NCI-H1436 treated with DMSO at 0.1 percent for 48 hours (cell line): ENCODE results near the gene BPIFB4.
"Not testable (repeated sequence)": the region's sequence is repeated elsewhere in the genome, so short reads cannot be mapped to it uniquely, and the experiment has no call there.

Experiments used
- DNase-seq: peaks from one replicate; lab custom pipeline; 2025; lab: John Stamatoyannopoulos, UW

The BPIFB4 gene

DNA sequence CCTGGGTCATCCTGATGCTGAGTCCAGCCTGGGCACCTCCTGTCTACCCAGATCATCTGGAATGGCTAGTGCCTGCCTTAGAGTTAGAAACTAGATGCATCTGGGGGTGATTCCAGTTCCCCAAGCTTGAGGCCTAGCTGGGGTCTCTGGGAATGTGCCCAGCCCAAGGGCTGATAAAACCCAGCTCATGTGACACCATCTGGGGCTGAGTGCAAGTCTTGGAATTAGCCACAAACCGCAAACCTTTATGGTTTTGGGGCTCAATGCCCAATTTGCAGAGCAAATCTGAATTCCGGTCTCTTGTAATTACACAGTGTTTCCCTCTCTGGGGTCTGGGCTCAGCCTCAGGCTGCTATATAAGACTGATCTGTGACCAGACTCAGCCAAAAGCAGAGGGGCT is at the start of gene BPIFB4:
Gene BPIFB4, plus strand, starts transcription at position 385 of the 400 bp plus-strand sequence. CDS start 1,884 bp downstream, outside the sequence.
- DNase-seq: no peak

DNA sequence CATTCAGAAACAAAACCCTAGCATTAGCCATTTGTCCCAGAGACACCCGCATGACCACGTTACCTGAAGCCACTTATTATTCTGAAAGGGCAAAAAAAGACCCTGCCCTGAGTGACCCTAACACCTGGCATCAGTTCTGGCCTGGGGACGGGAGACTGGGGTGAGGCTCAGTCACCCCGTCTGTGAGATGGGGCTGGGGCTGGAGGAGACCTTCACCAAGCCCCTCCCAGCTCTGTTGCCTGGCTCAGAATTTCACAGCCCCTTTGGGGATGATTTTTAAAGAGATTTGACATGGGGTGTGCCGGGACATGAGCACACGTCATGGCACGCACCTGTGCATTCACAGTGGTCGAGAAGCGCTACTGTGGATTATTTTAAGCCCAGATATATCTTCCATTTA is 49.4 kb upstream of the BPIFB4 start:
- no peak for DNase-seq

DNA sequence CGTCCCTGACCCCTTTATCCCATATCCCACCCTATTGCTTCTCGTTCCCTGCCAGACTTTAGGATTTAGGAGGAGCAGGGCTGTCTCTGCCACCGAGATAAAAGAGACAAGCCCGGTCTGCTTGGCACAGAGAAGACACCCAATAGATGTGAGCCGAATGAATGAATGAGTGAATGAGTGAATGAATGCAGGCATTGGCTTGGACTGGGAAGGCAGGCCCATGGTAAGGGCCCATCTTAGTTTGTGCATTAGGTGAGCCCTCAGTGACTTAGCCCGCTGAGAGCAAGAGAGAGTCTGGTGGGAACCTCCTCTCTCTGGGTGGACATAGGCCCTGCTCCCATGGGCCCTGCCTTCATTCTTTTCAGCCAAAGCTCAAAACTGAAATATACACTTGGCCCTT is 48.9 kb upstream of the BPIFB4 start:
- DNase-seq: no peak

GRCh38 chr20:33031531-33031930 is 47.9 kb upstream of the BPIFB4 start, which contains the start of gene BPIFB6:
Gene BPIFB6 (plus strand): TSS chr20:33031648. CDS start chr20:33031648, 0 bp downstream.
- no peak for DNase-seq

GRCh38 chr20:33032555-33032954 is 46.9 kb upstream of the BPIFB4 start:
- DNase-seq: no peak

GRCh38 chr20:33033381-33033780 is 46.1 kb upstream of the BPIFB4 start:
- no peak for DNase-seq

DNA sequence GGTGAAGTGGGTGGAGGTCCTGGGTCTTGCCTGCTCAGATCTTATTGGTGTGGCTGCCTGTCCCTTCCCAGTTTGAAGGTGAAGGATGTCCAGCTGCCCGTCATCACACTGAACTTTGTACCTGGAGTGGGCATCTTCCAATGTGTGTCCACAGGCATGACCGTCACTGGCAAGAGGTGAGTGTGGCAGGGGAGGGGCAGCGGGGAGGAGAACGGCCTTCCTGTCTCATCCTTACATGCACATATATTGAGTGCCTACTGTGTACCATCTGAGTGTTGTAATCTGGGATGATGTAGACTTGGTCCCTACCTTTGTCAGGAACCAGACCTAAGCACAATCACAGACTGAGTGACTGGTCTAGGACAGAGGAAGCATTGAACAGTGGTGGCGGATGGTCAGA is 45.3 kb upstream of the BPIFB4 start:
- DNase-seq: no peak

DNA sequence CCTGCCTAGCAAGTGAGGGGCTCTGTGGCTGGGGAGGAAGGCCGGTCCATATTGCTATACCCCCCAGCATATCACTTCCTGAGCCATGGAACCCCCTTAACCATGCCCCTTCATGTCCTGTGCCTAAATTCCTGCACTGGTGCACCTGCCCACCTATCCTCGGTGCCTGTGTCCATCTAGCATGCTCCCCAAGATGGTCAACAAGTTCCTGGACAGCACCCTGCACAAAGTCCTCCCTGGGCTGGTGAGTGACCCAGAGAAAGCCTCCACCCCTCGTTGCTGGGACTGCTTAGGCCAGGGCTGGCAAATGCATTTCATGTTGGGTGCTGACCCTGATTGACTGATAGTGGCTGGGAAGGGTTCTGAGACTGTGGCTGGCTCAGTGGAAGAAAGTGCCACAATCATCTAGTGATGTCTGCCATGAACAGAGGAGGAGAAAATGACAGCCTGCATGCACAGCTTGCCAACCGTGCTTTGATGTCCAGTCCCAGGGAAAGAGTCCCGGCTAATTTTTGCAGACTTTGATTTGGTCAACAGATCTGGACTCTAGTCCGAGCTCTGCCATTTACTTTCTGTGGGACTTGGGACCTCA is 44.4 kb upstream of the BPIFB4 start:
- no peak for DNase-seq

- DNase-seq: no peak
Observed at GRCh38 chr20:33037456-33037855, 42.0 kb upstream of the BPIFB4 start.

GRCh38 chr20:33038243-33038642 is 41.2 kb upstream of the BPIFB4 start:
- no peak for DNase-seq

DNA sequence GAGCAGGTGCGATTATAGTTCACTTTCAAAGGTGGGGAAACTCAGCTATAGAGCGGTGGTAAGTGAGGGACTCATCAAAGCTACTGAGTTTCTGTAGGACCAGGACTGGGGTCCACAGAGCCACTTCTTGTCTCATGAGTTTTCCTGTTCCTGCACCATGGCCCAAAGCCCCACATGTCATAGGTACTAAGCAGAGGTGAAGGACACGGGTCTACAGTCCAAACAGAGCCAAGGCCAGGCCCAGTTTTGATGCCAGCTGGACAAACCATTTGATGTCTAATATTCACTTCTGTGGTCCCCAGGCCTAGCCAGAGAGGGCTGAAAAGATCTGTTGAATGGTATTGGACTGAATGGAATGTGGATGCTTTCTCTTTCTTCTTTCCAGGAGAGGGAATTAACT is 37.0 kb upstream of the BPIFB4 start:
- DNase-seq: no peak

GRCh38 chr20:33042983-33043730 is 36.3 kb upstream of the BPIFB4 start:
- no peak for DNase-seq

DNA sequence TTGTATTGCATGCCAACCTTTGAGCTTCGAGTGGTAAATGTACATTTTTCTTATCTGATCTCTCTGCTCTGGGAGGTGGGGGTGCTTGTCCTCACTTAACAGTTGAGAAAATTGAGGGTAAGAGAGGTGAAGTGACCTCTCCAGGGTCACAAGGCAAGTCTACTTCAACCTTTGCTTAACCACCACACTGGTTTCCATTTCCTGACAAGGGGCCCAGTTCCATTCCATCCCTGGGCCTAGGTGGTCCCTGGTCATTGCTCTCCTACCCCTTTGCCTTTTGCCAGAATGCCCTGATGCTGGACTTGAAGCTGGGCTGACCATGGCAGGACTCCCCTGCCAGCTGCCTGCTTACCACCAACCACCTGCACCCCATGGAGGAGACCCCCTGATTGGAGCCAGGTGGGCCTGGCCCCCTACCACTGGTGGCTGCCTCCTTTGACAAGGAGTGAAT is 35.7 kb upstream of the BPIFB4 start:
- no peak for DNase-seq

DNA sequence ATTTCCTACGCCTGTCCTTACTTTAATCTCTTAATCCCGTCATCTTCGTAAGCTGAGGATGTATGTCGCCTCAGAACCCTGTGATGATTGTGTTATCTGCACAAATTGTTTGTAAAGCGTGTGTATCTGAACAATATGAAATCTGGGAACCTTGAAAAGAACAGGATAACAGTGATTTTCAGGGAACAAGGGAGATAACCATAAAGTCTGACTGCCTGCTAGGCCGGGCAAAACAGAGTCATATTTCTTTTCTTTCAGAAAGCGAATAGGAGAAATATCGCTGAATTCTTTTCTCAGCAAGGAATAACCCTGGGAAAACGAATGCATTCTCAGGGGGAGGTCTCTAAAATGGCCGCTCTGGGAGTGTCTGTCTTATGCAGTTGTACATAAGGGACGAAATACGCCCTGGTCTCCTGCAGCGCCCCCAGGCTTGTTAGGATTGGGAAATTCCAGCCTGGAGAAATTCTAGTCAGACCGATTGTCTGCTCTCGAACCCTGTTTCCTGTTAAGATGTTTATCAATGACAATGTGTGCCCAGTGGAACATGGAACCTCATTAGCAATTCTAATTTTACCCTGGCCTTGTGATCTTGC is 34.2 kb upstream of the BPIFB4 start:
- DNase-seq: not testable (repeated sequence)

DNA sequence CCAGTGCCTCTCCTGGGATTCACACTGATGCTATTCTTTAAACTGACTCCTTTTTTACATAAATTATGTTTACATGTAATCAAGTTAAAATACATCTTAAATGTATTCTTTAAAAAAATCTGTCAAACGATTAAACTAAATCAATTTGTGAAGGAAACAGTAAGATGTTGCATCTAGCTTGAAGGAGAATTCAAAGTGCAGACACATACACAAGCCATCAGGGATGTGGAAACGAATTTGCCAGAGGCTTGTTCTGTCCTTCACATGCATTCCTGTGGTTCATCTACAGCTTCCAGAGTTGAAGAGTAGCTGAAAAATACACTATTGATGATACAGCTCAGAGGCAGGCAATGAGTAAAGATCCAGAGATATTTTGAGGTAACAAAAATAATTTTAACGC is 33.0 kb upstream of the BPIFB4 start:
- no peak for DNase-seq

- no peak for DNase-seq
Observed at GRCh38 chr20:33051333-33051732, 28.1 kb upstream of the BPIFB4 start.

DNA sequence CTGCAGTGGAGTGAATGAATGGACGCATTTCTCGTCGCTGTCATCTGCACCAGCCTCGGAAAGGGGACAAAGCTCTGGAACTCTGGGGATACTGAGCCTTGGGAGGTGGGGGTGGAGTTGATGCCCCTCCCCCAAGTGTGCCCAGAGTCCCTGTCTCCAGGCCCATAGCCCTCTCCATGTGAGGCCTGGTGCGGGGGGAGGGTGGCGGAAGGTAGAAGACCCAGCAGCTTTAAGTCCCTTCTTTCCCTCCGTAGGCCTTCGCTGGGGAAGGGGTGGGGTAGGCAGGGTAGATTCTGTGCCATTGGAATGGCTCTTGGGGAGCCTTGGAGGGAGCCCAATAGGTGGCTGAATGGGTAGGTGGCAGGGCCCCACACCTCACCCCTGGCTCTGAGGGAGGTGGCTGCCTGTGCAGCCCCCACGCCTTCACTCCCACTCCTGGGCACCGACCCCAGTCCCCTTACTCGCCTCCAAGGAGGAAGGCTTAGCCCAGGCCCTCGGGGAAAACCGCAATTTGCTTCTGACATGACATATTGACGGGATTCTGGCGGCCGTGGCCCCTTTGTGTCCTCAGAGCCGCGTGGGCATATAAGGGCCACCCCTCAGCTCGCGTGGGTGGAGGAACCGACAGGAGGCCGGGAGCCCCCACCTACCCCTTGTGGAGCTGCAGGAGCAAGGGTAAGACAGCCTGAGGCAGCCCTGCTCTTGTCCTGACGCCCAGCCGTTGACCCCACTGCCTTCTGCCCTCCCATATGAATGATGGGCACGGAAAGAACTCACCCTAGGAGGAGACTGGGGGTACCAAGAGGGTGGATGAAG is 25.9 kb upstream of the BPIFB4 start, which contains the start of gene BPIFB3:
Gene BPIFB3, plus strand, starts transcription at position 613 of the 816 bp plus-strand sequence. CDS start 1,533 bp downstream, outside the sequence.
- DNase-seq: no peak

- DNase-seq: no peak
Observed at GRCh38 chr20:33054381-33054780, 25.1 kb upstream of the BPIFB4 start.

DNA sequence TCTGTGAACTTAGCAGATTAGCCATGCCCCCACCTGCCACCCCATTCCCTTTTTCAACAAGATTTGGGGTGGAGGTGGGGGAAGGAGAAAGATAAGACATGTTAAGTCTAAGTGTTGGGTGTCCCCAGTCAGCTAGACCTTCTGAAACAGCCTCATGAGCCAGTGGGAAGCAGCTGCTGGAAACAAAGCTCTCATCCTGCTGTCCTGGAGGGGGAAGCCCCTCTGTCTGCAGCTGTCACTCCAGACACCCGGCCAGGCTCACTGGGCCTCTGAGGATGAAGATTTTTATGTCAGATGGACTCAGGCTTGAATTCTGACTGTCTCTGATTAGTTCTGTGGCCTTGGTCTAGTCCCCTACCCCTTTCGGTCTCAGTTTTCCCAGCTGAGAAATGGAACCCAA is 24.7 kb upstream of the BPIFB4 start:
- DNase-seq: no peak

DNA sequence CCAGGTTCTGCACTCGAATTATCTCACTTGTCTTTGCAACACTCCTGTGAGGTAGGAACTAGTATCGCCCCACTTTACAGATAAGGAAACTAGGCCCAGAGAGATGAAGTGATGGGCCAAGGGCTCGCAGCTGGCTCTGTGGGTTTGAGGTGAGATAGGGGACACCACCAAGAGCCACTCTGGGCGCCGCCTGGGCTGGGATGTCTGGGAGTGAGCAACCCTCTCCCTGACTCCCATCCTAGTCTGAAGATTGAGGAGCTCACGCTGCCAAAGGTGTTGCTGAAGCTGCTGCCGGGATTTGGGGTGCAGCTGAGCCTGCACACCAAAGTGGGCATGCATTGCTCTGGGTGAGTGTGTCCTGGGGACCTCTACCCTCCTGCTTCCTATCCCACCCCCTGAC is 20.3 kb upstream of the BPIFB4 start:
- no peak for DNase-seq

DNA sequence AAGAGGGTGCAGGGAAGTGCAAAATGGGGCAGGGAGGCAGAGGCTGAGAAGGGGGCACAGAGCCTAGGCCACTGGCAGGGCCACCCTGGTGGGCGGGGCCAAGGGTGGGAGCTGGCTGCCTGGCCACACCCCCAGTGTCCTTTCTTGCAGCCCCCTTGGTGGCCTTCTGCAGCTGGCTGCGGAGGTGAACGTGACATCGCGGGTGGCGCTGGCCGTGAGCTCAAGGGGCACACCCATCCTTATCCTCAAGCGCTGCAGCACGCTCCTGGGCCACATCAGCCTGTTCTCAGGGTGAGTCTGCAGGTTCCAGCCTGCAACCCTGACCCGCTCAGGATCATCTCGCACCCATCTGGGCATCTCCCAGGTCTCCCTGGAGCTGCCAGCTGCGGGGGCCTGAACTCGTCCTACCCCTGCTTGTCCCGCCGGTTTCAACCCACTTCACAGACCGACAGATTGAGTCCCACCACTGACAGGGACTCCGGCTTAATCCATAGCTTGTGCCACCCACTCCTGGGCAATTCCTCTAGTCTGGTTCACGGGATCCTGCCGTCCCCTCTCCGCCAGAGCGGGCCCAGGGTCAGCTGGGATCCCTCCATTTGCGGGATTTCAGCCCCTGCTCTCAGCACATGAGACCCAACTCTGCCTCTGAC is 19.6 kb upstream of the BPIFB4 start:
- no peak for DNase-seq

- no peak for DNase-seq
Observed at GRCh38 chr20:33061658-33062028, 17.8 kb upstream of the BPIFB4 start.
